HEK293T (cell line): ENCODE measurements around the gene PLEKHM2.

ENCODE experiments used
- ELF4 ChIP-seq: fragments of 450-650 bp; IDR thresholded peaks from 2 replicates; pipeline ENCODE4 v1.6.1; 2017; ENCODE audit warnings: antibody characterized with exemption
- FOXA1 ChIP-seq: fragments of 450-650 bp; IDR thresholded peaks from 2 replicates; pipeline ENCODE4 v1.6.1; 2016; ENCODE audit warnings: mild to moderate bottlenecking
- FOXK2 ChIP-seq: fragments of 450-650 bp; IDR thresholded peaks from 2 replicates; pipeline ENCODE4 v1.6.1; 2016; ENCODE audit warnings: mild to moderate bottlenecking
- L3MBTL2 ChIP-seq: fragments of 450-650 bp; conservative IDR thresholded peaks from 2 replicates; pipeline ENCODE4 v1.6.1; 2016; ENCODE audit warnings: mild to moderate bottlenecking
- NFRKB ChIP-seq: fragments of 450-650 bp; IDR thresholded peaks from 2 replicates; pipeline ENCODE4 v1.6.1; 2016; ENCODE audit warnings: mild to moderate bottlenecking, moderate library complexity
- SP1 ChIP-seq: fragments of 450-650 bp; IDR thresholded peaks from 2 replicates; pipeline ENCODE4 v1.6.1; 2017
- TARDBP ChIP-seq: fragments of 450-650 bp; IDR thresholded peaks from 2 replicates; pipeline ENCODE4 v1.6.1; 2016
- ZNF384 ChIP-seq: fragments of 450-650 bp; IDR thresholded peaks from 2 replicates; pipeline ENCODE4 v1.6.1; 2016
- TF ChIP-seq, protein P1 (sequence below): fragments of 450-650 bp; IDR thresholded peaks from 2 replicates; pipeline ENCODE4 v1.6.1; 2016

DNA sequence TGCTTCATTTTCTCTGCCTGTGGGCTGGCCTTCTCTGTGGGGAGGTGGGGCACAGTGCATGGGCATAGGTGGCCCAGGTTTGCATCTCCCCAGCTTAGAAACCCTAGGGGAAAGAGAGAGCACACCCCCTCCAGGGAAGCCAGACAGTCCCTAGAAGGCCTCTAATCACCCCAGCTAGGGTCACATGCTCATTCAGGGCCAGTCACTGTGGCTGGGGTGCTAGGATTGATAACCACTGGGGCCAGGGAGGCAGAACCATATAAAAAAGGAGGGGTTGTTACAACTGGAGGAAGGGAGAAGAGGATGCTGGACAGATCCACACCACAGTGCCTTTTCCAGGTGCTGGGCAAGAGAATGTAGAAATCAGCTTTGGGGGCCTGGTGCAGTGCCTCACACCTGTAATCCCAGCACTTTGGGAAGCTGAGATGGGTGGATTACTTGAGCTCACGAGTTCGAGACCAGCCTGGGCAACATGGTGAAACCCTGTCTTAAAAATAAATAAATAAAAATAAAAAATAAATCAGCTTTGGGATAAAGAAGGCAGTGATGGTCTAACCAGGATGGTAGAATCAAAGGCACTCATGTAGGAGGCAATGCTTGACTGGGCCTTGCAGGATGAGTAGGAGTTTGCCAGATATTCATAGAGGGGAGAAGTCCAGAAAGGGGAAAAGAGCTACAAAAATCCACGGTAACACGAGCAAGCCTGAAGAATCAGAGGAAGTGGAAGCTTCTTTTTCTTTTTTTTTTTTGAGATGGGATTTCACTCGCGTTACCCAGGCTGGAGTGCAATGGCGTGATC, 94.0 kb downstream of the PLEKHM2 start:
- TF ChIP-seq, protein P1, sequence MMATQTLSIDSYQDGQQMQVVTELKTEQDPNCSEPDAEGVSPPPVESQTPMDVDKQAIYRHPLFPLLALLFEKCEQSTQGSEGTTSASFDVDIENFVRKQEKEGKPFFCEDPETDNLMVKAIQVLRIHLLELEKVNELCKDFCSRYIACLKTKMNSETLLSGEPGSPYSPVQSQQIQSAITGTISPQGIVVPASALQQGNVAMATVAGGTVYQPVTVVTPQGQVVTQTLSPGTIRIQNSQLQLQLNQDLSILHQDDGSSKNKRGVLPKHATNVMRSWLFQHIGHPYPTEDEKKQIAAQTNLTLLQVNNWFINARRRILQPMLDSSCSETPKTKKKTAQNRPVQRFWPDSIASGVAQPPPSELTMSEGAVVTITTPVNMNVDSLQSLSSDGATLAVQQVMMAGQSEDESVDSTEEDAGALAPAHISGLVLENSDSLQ: no peak
- TF ChIP-seq SP1 (no peak), NFRKB (no peak), ZNF384 (no peak), ELF4 (no peak), L3MBTL2 (no peak), TARDBP (no peak), FOXK2 (no peak), FOXA1 (no peak)
